Activated naive CD4-positive, alpha-beta T cell (primary cell): ENCODE results near the gene FDXR.

Source experiments
- DNase-seq, 4 experiments: peaks; one replicate each; lab custom pipeline; 2025; lab: John Stamatoyannopoulos, UW

FDXR gene

DNA sequence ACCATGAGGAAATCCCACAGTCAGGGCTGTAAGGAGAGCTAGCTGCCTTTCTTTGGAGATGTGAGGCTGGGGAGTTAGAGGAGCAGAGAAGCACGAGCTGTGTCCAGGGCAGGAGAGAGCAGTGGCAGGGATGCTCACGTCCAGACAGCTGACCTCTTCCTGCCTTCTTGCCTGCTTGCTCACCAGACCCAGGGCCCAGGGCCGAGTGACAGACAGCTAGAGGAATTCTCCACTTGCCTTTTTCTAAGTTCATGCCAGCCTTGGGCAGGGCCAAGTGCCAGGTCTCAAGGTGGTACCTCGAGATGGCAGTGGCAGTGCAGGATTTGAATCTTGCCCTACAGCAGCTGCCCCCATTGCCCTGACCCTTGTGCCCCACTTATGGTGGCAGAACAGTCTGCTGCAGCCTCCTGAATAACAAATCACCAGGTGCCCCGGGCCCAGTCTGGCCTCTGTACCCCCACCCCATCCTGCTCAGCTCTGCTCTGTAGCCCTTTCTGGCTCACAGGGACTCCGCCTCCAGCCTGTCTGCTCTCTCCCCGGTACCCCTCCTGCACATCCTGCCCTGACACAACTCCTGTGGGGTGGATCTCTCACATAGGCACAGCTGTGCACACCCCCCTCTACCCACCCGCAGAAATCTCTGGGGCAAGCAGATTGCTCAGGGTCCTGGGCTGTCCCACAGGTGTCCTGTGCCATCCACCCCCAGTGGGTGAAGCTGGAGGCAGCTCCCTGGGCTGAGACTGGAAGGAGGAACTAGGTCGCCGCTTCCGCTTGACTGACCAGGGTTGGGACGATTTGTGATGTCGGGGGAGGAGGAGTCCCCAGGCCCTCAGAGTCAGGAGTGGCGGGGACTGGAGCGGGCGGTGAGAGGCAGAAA, 39.1 kb downstream of the FDXR start:
- no peak for DNase-seq

DNA sequence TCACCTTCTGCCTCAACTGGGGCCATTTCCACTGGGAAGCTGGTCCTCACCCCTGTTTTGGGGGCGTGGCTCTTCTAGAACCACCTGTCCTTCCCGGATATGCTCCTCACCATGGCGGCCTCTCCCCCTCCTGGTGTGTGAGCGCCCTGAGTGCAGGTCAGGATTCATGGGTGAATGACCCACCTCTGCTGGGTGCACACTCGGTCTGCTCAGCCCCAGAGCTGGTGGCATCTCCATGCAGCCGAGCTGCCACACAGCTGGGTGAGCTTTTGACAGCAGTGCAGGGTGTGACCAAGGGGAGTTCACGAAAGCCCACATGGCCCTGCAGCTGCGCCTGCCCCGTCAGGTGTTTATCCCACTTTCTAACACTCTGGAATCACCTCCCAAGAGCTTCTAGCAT, 40.4 kb downstream of the FDXR start:
- no peak for DNase-seq

DNA sequence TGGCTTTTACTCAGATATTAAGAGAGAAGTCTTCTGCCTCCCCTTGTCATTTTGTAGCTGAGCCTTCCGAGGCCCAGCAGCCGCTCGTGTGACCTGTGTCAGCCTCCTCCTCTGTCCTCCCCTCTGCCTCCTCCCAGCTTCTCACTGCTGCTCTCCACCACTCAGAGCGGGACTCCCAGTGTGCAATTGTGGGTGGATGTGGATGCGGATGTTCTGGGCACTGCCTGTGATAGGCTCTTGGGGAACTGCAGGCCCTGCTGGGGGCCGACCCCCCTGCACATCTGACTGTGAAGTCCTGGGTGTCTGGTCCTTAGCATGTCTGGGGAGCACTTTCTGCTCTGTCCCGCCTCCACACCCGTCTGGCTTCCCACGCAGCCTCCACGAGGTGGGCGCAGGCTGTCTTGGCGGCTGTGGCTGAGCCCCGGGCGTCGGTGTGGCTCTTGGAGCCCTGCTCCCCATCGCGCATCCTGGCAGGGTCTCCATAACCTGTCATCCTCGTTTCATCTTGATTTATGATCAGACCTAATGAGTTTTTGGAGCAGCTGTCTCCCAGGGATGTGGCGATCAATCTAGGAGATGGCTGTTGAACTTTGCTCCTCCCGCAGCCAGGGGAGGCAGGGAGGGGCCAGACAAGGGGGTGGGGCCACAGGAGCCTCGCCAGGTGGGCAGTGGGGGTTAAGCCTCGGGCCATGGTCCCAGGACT, 41.2 kb downstream of the FDXR start:
- DNase-seq: no peak

DNA sequence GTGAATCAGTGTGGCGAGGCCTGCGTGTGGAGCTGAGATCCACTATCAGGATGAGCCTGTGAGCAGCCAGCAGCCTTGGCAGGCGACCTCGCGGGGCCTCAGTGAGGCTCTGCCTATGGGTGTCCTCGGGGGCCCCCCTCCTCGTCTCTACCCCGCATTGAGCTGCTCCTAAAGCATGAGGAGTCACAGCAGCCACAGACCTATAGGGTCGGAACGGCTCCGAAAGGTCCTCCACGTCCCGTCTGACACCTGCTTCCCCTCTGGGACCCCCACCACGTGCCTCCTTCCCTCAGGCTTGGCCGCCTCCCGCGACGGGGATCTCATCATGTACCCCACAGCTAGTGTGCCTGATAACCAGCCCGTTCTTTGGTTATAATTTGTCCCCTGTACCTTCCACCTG, 41.9 kb downstream of the FDXR start:
- no peak for DNase-seq

DNA sequence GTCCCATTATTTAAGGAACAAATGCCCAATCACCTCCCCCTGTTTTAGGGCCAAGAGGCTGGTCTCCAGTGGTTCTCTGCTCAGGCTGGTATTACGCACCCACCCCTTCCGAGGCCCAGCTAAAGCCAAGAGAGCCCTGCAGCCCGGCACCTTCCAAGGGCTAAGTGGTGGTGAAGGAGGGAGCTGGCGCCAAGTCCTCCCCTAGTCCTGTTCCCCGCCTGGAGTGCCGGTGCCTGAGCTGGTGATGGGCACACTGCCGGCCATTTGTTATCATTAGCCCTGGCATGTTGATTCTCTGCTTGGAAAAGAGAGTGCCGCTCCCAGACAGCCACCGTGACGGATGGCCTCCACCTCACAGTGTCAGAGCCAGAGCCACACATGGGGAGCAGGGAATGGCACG, 45.0 kb downstream of the FDXR start:
- DNase-seq: no peak

DNA sequence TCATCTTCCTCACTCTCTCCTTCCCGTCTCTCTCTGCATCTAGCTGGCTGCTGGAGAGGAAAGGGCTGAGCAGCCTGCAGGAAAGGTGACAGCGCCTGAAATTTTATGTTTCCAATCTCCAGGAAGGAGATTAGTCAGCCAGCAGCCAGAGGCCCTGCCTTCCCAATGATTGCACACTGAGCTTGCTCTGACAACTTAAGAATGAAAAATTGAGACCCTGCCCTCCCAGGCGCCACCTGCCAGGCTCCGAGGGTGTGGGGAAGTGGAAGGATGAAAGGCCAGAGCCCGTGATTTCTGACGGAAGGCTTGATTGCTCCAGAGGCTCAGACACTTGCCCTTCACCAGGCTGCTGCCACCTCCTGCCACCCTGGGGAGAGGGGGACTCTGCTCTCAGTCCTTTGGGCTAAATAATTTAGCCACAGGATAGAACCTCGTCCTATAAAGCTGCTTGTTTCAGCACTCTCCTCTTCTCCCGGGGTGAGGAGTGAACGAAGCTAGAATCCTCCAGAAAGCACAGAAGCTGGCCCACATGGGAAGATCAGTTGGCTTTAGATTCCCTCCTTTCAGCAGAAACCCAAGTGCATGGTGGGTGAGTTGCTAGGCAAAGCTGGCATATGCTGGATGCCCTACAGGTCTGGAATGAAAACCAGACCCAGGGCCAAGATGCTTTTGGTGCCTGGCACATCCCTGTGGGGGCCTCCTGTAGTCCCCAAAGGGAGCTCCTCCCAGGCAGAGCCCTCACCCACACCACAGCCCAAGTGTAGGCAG, 46.7 kb downstream of the FDXR start:
- no peak for DNase-seq

GRCh38 chr17:74824961-74825627, 47.7 kb downstream of the FDXR start:
- no peak for DNase-seq

GRCh38 chr17:74822939-74823367, 49.8 kb downstream of the FDXR start:
- DNase-seq: no peak

DNA sequence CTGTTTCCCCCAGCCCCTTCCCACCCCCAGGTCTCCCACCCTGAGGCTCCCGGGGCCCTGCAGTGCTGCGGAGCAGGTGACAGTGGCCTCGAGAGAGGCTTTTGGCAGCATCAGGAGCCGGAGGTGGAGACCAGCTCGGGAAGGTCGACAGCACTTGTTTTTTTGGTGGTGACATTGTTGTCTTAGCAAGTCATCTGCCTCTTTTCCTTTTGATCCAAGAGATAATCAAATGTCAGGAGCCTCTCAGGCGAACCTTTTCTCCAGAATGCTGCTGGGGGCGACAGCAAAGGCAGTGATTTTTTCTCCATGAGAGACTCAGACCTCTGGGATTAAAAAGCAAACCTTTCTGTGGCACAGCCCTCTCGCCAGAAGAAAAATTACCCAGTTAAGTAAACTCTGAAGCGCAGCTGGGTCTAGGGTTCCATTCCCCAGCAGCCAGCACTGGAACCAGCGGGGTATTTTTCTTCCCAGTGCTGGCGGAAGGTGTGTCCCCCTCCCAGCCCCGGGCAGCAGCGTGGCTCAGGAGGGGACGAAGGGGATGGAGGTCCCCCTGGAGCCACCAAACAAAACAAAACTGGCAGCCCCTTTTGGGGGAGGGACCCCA, 50.4 kb downstream of the FDXR start:
- no peak for DNase-seq

GRCh38 chr17:74821655-74822334, 51.0 kb downstream of the FDXR start:
- no peak for DNase-seq

GRCh38 chr17:74819801-74820436, 52.9 kb downstream of the FDXR start:
- DNase-seq: no peak

DNA sequence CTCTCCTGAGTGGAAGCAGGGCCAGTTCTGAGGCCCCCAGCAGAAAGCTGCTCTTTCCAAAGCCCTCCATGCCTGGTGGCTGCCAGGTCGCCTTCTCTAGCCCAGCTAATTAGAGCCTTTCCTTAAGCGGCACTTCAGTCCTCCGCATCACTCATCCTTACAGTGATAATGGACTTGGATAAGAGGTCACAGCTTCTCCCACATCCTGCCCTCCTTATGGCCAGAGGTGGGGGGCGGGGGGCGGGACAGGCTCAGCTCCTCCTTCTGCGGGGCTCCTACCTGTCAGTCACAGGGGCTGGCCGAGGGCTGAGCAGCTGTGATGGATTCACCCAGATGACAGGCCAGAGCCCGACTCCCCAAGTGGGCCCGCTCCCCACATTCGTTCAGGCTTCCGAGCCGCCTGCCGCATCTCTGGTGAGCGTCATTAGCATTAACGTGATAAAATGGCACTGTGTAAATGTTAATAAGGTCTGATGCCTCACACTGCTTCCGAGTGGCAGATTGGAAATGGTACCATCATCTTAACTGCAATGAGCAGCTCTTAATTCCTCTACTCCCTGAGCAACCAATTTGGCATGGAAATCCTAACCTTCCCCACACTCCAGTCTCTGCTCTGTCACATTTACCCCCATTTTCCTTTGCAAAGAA, 54.4 kb downstream of the FDXR start:
- no peak for DNase-seq

DNA sequence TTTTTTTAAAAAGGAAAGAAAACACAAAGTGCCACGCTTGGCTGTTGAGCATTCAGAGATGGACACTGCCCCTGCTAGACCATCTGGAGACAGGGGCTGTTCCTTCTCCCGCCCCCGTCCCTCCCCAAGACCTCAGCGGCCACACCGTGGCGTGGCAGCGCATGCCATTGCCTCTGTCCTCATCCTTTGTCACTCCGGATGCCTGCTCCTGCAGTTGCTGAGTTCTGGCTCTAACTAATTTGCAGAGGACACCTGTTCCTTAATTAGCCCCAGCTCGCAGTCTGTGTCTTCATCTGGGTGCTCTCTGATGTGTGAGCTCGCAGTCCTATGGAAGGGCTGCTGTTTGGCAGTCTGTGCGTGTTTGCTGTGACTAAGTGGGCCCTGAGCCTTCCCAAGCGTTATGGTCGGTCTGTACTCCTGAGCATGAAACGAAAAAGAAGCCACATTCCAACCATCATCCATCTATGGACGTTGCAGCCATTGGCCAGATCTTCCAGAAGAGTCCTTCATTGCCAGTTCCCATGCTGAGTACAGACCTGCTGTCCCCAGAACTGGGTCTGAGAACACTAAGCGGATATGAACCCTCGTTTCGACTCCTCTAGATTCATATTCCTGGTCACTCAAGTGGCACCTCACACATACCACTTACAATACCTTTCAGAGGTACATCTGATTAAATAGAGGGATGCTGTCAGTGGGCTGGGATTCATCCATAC, 55.7 kb downstream of the FDXR start:
- no peak for DNase-seq

DNA sequence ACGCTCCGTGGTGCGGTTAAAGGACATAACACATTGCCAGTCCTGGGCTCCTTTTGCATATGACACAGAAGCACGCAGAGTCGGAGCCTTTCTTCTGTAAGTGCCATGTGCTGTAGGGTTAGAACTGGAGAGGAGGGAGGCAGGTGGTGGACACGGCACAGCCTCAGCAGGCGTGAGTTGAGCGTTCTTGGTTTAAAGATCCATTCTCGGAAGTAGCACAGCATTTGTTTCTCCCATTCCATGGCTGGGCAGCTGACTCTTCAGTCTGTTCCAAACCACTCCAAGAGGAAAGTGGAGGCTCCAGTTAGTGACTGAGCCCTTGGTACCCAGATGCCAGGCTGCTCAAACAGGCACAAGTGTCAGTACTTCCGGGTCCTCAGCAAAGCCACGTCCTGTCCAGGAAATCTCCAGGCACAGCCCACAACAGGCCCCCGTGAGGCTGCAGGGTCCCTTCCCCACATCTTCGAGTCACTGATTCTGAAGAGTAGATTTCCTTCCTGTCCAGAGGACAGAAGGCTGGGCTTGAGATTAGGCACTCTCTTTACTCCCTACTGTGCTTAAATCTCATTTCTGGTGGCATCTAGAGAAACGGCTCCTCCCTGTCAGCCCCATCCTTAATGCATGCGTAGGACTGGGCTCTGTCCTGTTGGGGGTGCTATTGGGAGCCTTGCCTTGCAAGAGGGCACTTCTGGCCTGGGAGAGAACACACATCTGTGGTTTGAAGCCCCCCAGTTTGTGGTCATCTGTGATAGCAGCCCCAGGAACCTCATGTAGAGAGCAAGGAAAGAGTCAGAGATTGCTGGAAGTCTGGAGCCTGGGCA, 57.0 kb downstream of the FDXR start:
- no peak for DNase-seq

DNA sequence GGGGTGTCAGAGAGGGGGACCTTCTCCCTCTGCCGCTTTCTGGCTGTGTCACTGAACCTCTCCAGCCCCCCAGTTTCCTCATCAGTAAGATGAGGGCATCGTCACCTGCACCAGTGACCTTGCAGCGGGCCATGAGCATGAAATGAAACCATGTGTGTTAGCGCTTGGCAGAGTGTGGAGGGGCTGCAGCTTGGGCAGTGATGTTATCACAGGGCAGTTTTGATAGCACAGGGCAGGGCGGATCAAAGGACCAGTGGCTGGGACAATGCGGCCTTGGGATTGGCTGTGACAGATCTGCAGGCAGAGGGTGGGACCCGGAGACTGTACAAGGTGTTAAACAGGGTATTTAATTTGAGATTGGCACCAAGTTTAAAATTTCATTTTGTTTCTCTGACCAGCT, 57.7 kb downstream of the FDXR start:
- no peak for DNase-seq

GRCh38 chr17:74814453-74814852, 58.3 kb downstream of the FDXR start:
- DNase-seq: no peak
